Heart left ventricle (tissue), 13 donors: ENCODE measurements around the gene FGD4.

ENCODE experiments used
- CTCF ChIP-seq, 12 donors: fragments of 200-600 bp; sonication (generic) in 4 of 12; IDR thresholded peaks; one replicate each; pipeline versions ENCODE4 v1.5.0 to v1.8.0; 2018 to 2022; ENCODE audit warnings: antibody characterized with exemption in 12 of 12, mild to moderate bottlenecking in 5 of 12
- POLR2A ChIP-seq, 2 donors: fragments of 450-650 bp; IDR thresholded peaks; one replicate each; pipeline ENCODE4 v1.6.1; 2017; ENCODE audit warnings: antibody characterized with exemption in 2 of 2, mild to moderate bottlenecking in 2 of 2, moderate library complexity in 2 of 2
- donor health status: ischemic (EF 13 %, LVEDD 7.1; RV severe dilation, severe dysfunction).
- donor health status: DM: no; HTN: yes; CAD: no.
- donor health status: DM: no; HTN: no; CAD: no.
- donor health status: ischemic (EF 25% LVEDD 6.9; RV normal size, moderate dysfunction).
- donor health status: ischemic (EF 25% LVEDD 5.7; RV mildly dilated, moderate dysfunction).
- donor health status: ischemic (EF 35%, LVEDD 5.7; RV mildly dilated, moderate dysfunction).
- donor health status: nonischemic (EF 11% LVEDD 7.7; RV severe dilation, severe dysfunction).
- donor health status: DM: yes; HTN: yes; CAD: no.
- donor health status: PGD.
- donor health status: ischemic (EF 29% LVEDD 5.4; RV normal size, mild dysfunction).
- donor health status: nonischemic (EF 23%, LVEDD 6.1; RV moderate dilation, normal function).

- TF ChIP-seq CTCF (IDR thresholded peaks at IDR 0.05) = no peak
- TF ChIP-seq POLR2A (IDR thresholded peaks at IDR 0.05) = no peak
These were observed 835 bp downstream of the FGD4 start for GRCh38 chr12:32400114-32400672.
